ENCODE measurements around the gene EFTUD2.

The EFTUD2 gene

GRCh38 chr17:44887971-44888954 lies 11.0 kb downstream of the EFTUD2 start:
- DNase-seq (ENCODE audit: low spot score) = peak; percentile 13

GRCh38 chr17:44887016-44887415 lies 12.2 kb downstream of the EFTUD2 start:
- no peak for DNase-seq (ENCODE audit: low spot score)

- no peak for DNase-seq (ENCODE audit: low spot score)
These were observed 14.3 kb downstream of the EFTUD2 start for GRCh38 chr17:44884941-44885340.

GRCh38 chr17:44881145-44881544 lies 18.1 kb downstream of the EFTUD2 start:
- no peak for DNase-seq (ENCODE audit: low spot score)

- no peak for DNase-seq (ENCODE audit: low spot score)
These were observed 19.2 kb downstream of the EFTUD2 start for GRCh38 chr17:44880062-44880461.

GRCh38 chr17:44879376-44879775 lies 19.9 kb downstream of the EFTUD2 start:
- no peak for DNase-seq (ENCODE audit: low spot score)

GRCh38 chr17:44878627-44879221 lies 20.5 kb downstream of the EFTUD2 start:
- DNase-seq (ENCODE audit: low spot score) = no peak

- no peak for DNase-seq (ENCODE audit: low spot score)
These were observed 22.1 kb downstream of the EFTUD2 start for GRCh38 chr17:44877121-44877520.

- DNase-seq (ENCODE audit: low spot score) = no peak
These were observed 23.5 kb downstream of the EFTUD2 start for GRCh38 chr17:44875761-44876160.

- DNase-seq (ENCODE audit: low spot score) = no peak
These were observed 27.0 kb downstream of the EFTUD2 start for GRCh38 chr17:44872131-44872768.

- DNase-seq (ENCODE audit: low spot score) = no peak
These were observed 27.7 kb downstream of the EFTUD2 start for GRCh38 chr17:44871556-44871955.

- DNase-seq (ENCODE audit: low spot score) = no peak
These were observed 31.4 kb downstream of the EFTUD2 start for GRCh38 chr17:44867841-44868240.

- DNase-seq (ENCODE audit: low spot score) = no peak
These were observed 33.3 kb downstream of the EFTUD2 start for GRCh38 chr17:44865931-44866330.

- DNase-seq (ENCODE audit: low spot score) = peak; percentile 68
These were observed 34.0 kb downstream of the EFTUD2 start for GRCh38 chr17:44865231-44865660.

- no peak for DNase-seq (ENCODE audit: low spot score)
These were observed 34.4 kb downstream of the EFTUD2 start for GRCh38 chr17:44864831-44865230.

GRCh38 chr17:44863061-44863918 lies 36.0 kb downstream of the EFTUD2 start:
- DNase-seq (ENCODE audit: low spot score) = no peak

- DNase-seq (ENCODE audit: low spot score) = no peak
These were observed 36.8 kb downstream of the EFTUD2 start for GRCh38 chr17:44862278-44862914.

- no peak for DNase-seq (ENCODE audit: low spot score)
These were observed 39.5 kb downstream of the EFTUD2 start for GRCh38 chr17:44859701-44860100.

GRCh38 chr17:44854192-44854591 lies 45.1 kb downstream of the EFTUD2 start:
- DNase-seq (ENCODE audit: low spot score) = no peak

- DNase-seq (ENCODE audit: low spot score) = no peak
These were observed 48.6 kb downstream of the EFTUD2 start for GRCh38 chr17:44850612-44851011.

GRCh38 chr17:44850025-44850424 lies 49.2 kb downstream of the EFTUD2 start:
- no peak for DNase-seq (ENCODE audit: low spot score)

Measured in CD4-positive, alpha-beta T cell treated with Interleukin-6 at 100 ng/mL for 8 hours (primary cell).